Colonic mucosa (tissue), 4 donors: Measurements from ENCODE around the gene DCAKD. TPM values are rescaled to one million over a fixed set of nuclear protein-coding genes. Genes with fewer than 3 reads are reported as not detected.

ENCODE experiments used
- DNase-seq: peaks from one replicate; pipeline ENCODE4 v3.0.0-alpha.2; 2020
- H3K27ac ChIP-seq: fragments of 200-600 bp; one replicate; pipeline ENCODE4 v1.8.0; 2021
- H3K27me3 ChIP-seq: fragments of 200-600 bp; one replicate; pipeline ENCODE4 v1.8.0; 2021
- H3K36me3 ChIP-seq: fragments of 200-600 bp; one replicate; pipeline ENCODE4 v1.8.0; 2021
- H3K4me1 ChIP-seq: fragments of 200-600 bp; one replicate; pipeline ENCODE4 v1.8.0; 2021; ENCODE audit warnings: mild to moderate bottlenecking
- H3K4me3 ChIP-seq: fragments of 200-600 bp; one replicate; pipeline ENCODE4 v1.8.0; 2021
- H3K9ac ChIP-seq, 2 donors: one replicate each; pipeline ENCODE4 v1.7.0; 2013; ENCODE audit warnings: control low read depth in 2 of 2, low read depth in 2 of 2, low read length in 2 of 2
- H3K9me3 ChIP-seq: fragments of 200-600 bp; one replicate; pipeline ENCODE4 v1.8.0; 2021
- intact Hi-C: fragments of 100-400 bp; cut with DNase I; formaldehyde crosslinking; loops from one replicate; pipeline ENCODE4 v1.14.1; 2022
- total RNA-seq, 2 donors: library from RNA; stranded (reverse); fragmentation: NEBNext Ultra II Directional in 1 of 2; extraction: Animal tissue kit (Norgen Biotek cat#: 25700) in 1 of 2; gene quantifications; one replicate each; pipeline ENCODE4 v1.2.1, GENCODE V29; 2021
- TF ChIP-seq, protein P1 (sequence below): fragments of 200-600 bp; IDR thresholded peaks from one replicate; pipeline ENCODE4 v1.8.0; 2022; ENCODE audit warnings: antibody characterized with exemption, mild to moderate bottlenecking
- donor health status: healthy.
- donor health status: DM: no; HTN: no; CAD: no.
- donor health status: DM: no; HTN: no; CAD: no.

DCAKD gene
- total RNA-seq, 2 donors from 2014 or later: 20.2 to 46.8 TPM

DNA sequence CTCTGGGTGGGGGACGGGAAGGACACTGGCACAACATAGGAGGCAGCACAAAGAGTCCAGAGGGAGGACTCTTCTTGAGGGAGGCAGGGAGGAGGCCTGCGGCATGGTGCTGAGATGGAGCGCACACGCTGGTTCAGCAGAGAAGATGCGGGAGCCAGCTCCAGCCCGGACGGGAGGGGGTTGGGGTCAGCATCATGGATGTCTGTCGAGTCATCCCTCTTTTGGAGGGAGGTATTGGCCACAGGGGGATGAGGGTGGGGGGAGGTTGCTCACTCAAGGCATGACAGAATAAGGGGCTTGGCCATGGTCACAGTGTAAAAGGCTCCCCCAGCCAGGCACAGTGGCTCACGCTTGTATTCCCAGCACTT lies 19.3 kb downstream of the DCAKD start:
- Histone ChIP-seq H3K9me3 (no peaks in the 10 kb centered on the region), H3K4me3 (no peak overlapping the region), H3K27me3 (no peaks in the 10 kb centered on the region), H3K9ac (peak overlapping the region in 1 of 2 donors; percentile 2), H3K4me1 (no peaks in the 10 kb centered on the region), H3K36me3 (no peaks in the 10 kb centered on the region), H3K27ac (no peak overlapping the region)
- intact Hi-C loops: no loop called here
- no peak for DNase-seq
- TF ChIP-seq, protein P1, sequence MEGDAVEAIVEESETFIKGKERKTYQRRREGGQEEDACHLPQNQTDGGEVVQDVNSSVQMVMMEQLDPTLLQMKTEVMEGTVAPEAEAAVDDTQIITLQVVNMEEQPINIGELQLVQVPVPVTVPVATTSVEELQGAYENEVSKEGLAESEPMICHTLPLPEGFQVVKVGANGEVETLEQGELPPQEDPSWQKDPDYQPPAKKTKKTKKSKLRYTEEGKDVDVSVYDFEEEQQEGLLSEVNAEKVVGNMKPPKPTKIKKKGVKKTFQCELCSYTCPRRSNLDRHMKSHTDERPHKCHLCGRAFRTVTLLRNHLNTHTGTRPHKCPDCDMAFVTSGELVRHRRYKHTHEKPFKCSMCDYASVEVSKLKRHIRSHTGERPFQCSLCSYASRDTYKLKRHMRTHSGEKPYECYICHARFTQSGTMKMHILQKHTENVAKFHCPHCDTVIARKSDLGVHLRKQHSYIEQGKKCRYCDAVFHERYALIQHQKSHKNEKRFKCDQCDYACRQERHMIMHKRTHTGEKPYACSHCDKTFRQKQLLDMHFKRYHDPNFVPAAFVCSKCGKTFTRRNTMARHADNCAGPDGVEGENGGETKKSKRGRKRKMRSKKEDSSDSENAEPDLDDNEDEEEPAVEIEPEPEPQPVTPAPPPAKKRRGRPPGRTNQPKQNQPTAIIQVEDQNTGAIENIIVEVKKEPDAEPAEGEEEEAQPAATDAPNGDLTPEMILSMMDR: no peak

GRCh38 chr17:45031231-45032173 lies 19.9 kb downstream of the DCAKD start:
- TF ChIP-seq, protein P1: no peak
- no peaks in the 10 kb centered on the region for H3K4me1 ChIP-seq
- DNase-seq: no peak
- H3K27me3 ChIP-seq: no peaks in the 10 kb centered on the region
- no peaks in the 10 kb centered on the region for H3K36me3 ChIP-seq
- intact Hi-C loops: no loop called here
- H3K9me3 ChIP-seq: no peaks in the 10 kb centered on the region
- H3K27ac ChIP-seq: no peak overlapping the region
- no peak overlapping the region for H3K4me3 ChIP-seq
- H3K9ac ChIP-seq: no peak overlapping the region

GRCh38 chr17:45030733-45031132 lies 20.7 kb downstream of the DCAKD start:
- no peak for DNase-seq
- Histone ChIP-seq H3K36me3 (no peaks in the 10 kb centered on the region), H3K4me3 (no peak overlapping the region), H3K27ac (no peak overlapping the region), H3K9ac (no peak overlapping the region), H3K4me1 (no peaks in the 10 kb centered on the region), H3K9me3 (no peaks in the 10 kb centered on the region), H3K27me3 (no peaks in the 10 kb centered on the region)
- TF ChIP-seq, protein P1: no peak
- intact Hi-C loops: no loop called here

GRCh38 chr17:45029758-45030423 lies 21.5 kb downstream of the DCAKD start:
- Histone ChIP-seq H3K4me3 (no peak overlapping the region), H3K9ac (peak overlapping the region in 1 of 2 donors; percentile 24), H3K27me3 (no peaks in the 10 kb centered on the region), H3K4me1 (no peaks in the 10 kb centered on the region), H3K27ac (no peak overlapping the region), H3K9me3 (no peaks in the 10 kb centered on the region), H3K36me3 (no peaks in the 10 kb centered on the region)
- TF ChIP-seq, protein P1: no peak
- no peak for DNase-seq
- intact Hi-C loops: loop anchor here (10.0 kb wide), 1 partner anchor 255 kb away; no protein-coding TSS in a partner anchor

- no peak overlapping the region for H3K27ac ChIP-seq
- no peaks in the 10 kb centered on the region for H3K27me3 ChIP-seq
- no peak for DNase-seq
- H3K9me3 ChIP-seq: no peaks in the 10 kb centered on the region
- no peaks in the 10 kb centered on the region for H3K36me3 ChIP-seq
- TF ChIP-seq, protein P1: no peak
- intact Hi-C loops: loop anchor here (10.0 kb wide), 1 partner anchor 254 kb away; no protein-coding TSS in a partner anchor
- H3K4me1 ChIP-seq: no peaks in the 10 kb centered on the region
- H3K4me3 ChIP-seq: no peak overlapping the region
- H3K9ac ChIP-seq: no peak overlapping the region
Measured at GRCh38 chr17:45029096-45029495, 22.3 kb downstream of the DCAKD start.
